Stimulated activated CD8-positive, alpha-beta memory T cell treated with anti-CD3 and anti-CD28 coated beads, Interleukin-7, amount 100 ng/mL, for 24 hours (primary cell): ENCODE measurements around the gene LRP1B.

Experiments
- DNase-seq: peaks from one replicate; pipeline ENCODE4 v3.0.0-alpha.2; 2020; ENCODE audit warnings: low read depth

The LRP1B gene

DNA sequence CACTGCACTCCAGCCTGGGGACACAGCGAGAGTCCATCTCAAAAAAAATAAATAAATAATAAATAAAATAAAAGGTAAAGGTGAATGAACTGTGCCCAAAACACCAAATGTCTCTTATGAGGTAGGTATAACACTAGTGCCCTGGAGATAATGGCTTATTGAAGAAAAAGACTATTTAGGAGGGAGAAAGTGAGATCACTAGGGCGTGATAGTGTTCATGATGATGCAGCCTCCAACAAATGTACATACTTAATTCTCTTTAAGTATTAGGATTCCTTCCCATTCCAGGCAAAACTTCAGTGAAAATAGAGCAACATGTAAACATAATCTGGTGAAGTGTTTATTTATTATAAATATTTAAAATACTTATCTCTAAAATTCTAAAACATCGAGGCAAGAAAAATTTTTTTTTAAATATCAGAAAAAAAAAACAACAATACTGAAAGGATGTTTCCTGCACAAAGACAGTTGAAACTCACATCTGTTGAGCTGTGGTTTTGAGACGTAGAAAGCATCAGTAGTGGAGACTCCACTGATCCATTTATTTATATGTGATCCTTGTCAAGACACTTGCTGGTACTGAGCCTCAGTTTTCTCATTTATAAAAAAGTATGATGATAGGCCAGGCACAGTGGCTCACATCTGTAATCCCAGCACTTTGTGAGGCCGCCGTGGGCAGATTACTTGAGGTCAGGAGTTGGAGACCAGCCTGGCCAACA is 183.3 kb downstream of the LRP1B start:
- no peak for DNase-seq

DNA sequence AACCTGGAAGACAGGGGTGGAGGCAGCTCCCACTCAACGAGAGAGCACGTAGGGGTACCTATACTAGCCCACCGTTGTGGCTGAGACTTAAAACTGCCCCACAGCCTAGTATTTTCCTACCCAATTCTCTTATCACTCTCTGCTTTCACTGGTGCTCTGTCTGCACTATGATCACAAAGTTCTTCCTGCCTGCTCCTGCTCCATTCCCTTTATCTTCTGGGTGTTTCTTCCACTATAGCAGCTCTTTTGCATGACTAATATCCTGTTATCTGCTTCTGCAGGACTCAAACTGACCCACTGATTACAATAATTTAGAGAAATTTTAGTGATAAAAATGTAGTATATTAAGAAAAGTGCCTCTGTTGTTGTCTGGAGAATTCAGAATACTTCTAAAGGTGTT is 184.8 kb downstream of the LRP1B start:
- no peak for DNase-seq

DNA sequence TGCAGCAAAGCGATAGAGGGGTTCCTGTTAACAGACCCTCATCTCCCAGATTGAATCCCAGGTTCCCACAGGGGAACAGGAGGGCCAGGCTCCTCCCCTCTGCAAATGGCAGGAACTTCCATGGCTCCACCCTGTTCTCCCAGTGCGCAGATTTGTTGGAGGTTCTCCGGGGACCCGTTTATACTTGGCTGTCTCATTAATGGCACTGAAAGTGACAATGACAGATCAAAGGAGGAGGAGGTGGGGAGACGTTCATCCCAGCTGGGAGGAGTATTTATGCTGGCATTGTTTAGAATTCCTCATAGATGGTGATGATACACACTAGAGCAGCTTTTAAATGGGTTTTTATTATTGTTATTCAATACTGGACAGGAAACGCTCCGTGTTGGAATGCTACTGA is 186.9 kb downstream of the LRP1B start:
- no peak for DNase-seq

DNA sequence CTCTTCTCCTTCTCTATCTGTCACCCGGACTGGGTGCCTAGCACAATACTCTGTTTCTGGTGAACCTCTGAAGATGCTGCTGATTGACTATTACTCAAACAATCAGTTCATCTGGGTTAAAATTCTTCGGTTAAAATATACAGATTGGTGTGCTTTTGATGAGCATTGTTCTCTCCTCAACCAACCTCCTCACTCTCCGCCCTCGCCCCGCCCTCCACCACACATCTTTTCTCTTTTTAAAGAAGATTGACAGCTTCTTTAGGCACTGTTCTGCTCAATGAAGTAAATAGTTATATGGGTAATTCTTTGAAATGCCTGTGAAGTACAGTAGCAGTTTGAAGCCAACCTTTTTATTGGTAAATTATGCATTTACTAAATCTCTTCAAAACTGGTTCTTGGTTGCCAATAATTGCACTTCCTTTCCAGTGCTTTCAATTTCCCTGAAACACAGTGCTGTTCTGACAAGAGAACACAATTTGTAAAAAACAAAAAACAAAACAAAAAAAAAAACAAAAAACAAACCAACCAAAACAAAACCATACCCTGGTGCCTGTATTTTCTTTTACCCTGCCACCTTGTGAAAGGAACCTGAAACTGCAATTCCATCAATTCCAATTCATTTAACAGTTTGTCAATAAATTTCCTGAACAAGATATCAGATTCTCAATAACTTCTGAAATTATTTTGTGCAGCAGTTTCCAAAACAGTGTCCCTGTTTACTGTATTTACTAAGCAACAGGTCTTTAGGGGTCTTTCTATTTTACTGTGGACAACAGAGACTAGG is 188.6 kb downstream of the LRP1B start:
- DNase-seq = no peak

DNA sequence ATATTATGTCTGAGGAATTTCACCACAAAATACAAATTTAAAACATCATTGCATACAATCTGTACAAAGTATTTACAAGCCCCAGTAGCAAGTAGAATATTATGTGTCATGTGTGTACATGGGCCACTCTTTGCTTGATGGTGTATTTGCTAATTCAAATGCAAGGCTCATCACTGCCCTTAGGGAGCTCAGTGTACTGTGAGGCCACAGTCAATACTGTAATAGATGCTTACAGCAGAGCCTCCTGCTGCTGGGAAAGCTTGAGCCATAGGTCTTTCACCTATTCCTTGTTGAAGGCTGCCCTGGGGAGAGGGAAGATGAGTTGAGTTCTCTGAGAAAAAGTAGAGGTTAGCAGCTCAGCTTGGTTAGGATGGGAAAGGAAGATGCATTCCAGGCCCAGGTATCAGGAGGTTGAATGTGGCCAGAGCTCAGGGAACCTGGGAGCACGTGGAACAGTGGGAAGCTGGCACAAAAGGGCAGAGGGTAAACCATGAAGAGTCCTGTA is 189.6 kb downstream of the LRP1B start:
- no peak for DNase-seq

DNA sequence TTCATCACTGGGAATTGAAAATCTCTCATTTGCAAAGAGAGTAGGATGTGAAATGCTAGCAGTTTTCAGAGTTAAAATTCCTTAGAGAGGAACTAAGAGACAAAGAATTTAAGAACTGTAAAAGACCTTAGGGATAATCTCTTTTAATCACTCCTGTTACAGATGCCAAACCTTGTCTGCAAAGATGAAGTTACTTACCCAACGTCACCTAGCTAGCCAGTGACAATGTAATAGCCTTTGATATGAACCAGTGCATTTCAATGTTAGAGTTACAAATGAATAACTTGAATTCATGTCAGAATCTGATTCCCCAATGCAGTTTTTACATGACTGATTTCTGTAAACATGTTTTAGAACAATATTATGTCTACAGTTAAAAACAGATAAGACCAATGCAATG is 190.1 kb downstream of the LRP1B start:
- no peak for DNase-seq

DNA sequence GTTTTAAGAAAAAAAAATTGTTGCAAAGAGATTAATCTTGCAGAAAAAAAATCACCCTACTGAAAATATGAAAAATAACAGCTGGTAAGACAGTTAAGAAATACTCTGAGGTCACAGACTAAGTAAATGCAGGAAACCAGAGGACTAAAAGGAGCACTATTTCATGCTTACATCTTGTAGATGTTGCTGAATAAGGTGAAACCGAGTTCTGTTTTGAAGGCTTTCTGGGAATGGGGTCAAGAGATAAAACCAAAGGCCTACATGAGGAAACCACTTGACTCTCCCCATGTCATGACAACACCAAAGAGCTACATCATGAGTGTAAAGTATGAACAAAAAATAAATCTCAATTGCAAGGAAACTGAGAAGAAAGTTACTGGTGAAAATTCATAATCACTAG is 197.6 kb downstream of the LRP1B start:
- DNase-seq = no peak

DNA sequence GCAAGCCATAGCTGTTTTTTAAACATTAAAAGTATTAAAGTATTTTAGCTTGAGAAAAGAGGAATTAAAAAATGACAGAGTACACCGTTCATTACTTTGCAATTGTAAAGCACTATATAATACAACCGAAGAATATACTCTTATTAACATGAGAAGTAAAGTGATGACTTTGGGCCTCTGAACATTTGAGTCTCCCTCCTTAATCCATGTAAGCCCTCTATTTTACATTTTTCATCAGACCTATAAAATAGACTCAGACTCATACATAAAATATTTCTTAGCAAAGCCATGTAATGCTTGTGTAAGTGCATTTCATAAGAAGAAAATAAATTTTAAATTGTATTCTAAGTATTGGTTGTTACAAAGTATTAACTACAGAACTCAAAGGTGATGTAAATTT is 198.6 kb downstream of the LRP1B start:
- DNase-seq = no peak

DNA sequence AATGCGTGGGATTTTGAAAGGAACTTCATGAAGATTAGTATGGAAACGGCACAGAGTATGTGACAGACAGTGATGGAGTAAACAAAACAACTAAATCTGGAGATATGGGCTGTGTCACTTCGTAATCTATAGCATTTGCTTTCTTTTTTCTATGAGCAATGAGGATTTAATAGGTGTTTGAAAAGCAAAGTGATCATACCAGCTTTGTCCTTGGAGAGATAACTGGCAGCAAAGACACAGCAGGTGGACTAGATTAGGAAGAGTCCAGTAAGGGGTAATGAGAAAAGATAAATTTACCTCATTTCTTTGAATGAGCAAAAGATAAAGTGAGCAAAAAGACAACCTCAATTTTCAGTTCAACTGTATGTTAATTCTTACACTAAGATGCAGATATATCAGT is 199.0 kb downstream of the LRP1B start:
- DNase-seq = no peak

DNA sequence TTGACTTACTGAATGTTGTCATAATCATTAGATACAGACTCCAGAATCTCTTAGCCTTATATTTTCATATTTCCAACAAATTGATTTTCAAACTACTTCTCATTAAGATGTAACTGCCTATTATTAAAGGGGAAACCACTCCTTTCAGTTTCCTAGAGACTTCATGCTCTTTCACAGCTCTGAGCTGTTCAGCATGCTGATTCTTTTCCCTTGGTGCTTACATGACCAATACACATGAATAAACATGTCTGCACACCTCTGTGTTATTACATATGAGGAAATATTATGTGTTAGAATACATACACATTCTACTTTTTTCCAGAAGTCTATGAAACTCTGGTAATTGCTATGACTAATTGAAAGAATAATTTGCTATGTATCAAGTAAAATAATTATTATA is 200.0 kb downstream of the LRP1B start:
- DNase-seq = no peak

DNA sequence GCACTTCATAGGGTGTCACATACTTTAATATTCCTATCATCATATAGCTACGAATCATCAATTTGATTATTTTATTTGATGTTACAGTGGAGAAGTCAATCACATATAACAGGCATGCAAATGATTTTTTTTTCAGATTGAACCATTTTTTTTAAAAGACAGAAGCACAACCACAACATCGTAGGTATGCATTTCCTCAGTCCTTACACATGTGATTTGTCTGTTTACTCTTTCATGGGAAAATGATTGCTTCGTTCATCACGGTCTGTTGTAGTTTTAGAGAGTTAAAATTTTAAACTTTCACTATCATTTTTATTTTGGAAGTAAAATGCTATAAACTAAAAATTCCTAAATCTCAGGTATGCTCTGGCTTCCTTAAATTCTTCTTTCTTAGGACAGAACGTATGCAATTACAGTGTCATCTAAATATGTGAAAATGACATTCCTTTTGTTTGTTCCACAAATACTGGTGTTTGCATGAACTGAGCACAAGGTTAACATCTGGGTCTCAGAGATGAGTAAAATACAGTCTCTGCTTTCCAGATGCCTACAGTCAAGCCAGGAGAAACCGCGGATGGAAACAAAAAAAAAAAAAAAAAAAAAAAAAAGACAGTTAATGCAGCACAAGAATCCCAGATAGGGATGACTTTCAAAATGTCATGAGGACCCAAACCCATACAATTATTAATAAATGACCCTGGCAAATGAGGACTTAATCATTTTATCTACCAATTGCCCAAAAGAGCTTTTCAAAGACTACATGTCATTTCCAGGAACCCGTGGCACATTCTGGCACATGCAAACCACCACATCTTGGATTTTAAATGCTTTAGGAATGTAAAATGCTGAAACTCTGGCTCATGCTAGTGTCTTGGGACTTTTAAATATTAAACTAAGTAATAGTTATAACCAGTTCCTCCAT is 201.2 kb downstream of the LRP1B start:
- no peak for DNase-seq

DNA sequence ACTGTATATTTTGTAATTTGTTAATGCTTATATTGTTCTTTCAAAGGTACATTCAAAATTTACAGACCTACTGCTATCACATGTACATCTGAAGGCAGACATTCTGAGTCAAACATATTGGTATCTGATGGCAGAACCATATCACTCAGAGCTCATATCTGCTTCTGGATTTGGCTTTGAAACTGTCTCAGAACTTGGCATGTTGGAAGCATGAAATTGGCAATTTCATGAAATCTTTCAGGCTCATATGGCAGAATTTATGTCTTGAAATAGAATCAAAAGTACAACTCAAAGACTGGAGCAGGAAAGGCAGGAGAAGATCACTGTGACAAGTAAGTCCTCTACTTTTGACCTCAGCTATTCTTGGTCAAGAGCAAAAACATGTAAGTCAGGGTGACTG is 202.3 kb downstream of the LRP1B start:
- no peak for DNase-seq

DNA sequence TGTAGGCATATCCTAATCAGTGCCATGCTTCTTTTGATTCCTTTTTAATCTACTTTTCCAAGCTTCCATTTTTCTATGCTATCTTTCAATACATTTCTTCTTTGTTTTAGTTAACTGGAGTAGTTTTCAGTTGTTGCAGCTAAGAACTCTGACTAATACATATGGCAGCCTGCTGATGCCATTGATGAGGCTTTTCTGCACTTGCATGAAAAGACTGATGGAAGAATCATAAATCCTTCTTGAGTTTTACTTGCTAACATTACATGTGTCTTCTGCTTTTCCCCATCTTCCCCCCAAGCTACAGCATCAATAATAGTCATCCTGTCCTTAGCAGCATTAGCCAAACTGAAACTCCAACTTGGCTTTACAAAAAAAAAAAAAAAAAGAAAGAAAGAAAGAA is 203.3 kb downstream of the LRP1B start:
- no peak for DNase-seq

DNA sequence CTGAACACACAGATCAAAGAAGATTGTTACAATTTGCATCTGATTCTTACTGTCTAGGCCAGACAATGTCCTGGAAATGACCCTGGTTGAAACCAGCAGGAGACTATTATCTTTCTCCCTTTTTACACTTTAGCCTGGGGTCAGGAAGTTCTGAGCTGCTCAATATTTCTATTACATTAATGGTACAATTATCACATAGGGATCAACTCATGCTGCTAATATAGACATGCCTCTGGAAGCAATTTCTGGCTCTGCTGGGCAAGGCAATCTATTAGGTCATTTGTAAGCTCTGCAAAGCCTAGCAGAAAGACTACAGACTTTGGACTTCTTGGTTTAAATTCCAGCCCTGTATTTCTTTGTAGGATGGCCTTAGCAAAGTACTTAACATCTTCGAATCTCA is 205.3 kb downstream of the LRP1B start:
- no peak for DNase-seq

DNA sequence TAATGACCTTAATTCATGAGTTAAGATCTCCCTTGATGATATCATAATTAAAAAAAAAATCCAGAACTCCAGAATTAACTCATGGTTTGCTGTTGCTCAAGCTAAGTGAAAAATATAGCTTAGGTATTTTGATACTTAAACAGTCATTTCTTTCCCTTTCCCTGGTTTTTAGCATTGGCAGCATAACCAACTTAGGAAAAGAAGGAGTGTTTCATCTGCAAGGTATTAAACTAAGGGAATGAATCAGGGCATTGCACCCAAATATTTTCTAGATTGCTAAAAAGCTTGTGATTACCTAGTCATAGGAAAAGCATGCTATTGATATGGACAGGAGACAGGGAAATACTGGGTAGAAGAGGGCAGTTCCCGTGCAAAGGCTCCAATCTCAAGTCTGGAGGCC is 207.2 kb downstream of the LRP1B start:
- no peak for DNase-seq

DNA sequence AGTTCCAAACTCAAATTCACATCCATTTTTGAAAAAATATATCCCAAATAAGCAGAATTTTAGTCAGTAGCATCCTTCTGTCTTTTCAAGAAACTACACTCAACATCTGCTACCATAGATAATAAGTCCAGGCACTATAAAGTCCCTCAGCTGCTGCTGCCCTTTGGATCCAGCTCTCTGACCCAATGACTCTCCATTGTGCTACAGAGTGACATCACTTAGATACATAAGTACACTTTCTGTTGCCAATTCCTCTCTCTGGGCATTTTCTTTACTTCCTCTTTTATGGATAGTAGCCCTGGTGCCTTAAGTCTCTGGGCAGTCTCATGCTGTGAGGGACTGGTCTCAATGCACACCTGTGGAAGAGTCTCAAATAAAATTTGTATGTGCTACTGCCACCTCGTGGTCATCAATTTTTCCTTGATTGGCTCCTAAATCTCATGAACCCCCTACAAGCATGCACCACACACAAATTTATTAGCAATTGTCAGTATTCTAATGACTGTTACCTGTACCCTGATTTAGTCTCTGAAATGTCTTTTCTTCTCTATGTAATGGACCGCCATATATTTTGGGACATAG is 219.2 kb downstream of the LRP1B start:
- DNase-seq = no peak

DNA sequence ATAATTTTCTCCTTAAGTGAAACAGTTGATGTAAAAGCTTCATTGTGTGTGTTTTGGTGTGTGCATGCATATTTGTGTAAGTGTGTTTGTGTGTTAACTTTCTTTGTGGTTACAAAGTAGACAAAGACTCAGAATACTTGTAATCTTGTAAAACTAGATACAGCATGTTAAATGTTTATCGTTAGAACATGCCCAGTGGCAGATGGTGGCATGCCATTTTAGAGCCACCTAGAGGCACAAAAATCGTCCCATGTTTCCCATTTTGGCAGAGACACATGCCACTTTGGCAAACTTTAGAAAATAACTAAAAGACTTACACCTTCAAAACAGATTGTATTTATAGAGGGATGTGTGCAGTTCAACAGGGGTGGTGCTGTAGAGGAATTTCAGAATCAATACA is 224.1 kb downstream of the LRP1B start:
- DNase-seq = no peak

DNA sequence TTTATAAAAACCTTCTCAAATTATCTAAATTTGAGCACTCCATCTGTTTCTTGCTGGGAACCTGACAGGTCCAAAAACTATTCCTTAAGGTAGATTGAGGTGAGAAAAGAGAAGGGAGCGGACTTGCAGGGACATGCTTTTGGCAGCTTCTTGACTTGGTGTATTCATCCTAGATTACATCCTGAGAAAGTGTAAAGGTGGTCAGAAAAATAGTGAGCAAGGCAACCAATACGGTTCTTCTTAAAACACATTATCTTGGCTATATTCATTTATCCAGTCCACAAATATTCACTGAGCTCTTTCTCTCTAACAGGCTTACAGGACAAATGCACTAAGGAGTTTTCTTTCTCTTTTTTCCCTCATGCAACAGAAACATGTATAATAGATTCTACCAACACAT is 230.0 kb downstream of the LRP1B start:
- DNase-seq = no peak

DNA sequence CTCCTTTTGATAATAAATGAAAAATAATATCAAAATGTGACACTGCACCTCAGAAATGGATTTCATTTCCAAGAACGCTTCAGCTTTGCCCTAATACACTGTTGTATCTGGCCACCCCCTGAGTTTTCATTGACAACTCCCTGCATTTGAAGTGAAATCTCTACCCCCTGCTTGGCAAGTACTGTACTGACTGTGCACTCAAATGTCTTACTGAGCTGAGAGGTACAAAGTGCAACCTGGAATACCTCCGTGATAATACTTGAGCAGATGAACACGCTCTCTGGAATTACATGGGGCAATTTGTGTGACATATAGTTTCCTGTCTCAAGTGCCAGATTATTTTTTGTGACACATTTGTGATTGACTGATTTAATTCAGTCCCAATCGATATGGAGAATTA is 231.1 kb downstream of the LRP1B start:
- DNase-seq = no peak

DNA sequence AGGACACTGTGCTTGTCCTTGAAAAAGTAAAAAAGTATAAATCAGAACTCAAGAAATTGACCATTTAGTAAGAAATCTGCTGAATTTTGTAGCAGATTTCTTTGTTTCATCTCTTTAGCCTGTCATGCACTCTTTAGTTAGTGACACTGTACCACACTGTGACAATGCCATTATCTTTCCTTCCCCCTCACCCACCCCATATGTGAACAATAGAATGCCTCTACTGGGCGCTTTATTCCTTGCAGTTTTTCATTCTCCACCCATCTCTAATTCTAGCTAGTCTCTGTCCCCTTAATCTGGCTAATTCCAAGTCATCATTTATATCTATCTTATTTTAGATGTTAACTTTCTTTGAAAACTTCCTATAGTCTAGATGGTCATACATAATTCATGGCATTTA is 241.0 kb downstream of the LRP1B start:
- no peak for DNase-seq

DNA sequence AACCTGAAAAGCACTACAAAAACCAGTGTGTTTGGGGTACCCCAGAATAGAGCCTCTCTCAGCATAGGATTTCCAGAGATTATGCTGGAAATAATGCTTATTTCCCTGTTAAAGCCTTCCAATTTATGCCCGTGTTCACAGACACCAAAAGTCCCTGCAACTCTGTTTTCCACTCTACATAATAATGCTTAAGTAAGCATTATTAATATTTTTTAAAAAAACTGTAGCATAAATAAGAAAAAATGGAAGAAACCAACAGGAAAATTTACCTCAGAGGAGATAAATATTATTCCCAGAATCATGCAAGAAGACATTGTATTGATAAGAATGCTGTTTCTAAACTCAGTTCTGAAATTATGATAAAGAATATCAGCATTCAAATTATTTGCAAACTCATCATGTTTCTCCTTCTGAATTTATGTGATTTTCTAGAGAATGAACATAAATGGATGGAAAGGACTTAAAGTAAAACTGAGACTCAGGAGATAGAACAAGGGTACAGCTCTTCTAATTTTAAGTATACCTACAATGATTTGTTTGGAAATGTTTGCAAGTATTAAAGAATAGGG is 241.7 kb downstream of the LRP1B start:
- no peak for DNase-seq

DNA sequence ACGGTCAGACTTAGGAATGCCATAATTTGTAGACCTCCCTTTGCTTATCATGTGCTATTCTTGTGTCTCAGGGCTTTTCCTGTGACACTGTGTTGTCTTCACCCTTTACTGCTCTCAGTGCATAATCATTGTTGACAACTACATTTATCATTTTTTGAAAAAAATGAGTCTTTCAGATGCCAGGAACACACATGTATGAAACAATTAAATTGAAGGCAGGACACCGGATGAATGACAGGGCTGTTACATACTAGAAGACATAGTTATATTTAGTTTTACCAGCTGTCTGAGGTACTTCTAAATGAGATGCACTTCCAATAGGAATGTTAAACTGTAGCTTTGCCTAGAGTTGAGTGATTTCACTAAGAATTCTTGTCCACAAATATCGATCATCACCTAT is 243.5 kb downstream of the LRP1B start:
- DNase-seq = no peak
